Fibroblast of gingiva (primary cell): ENCODE results near the gene LPP.

Source experiments
- DNase-seq: peaks from one replicate; pipeline ENCODE4 v3.0.0-alpha.2; 2011; ENCODE audit warnings: low read depth

Gene LPP

GRCh38 chr3:188220988-188221818, 67.2 kb downstream of the LPP start:
- peak; percentile 76 for DNase-seq

DNA sequence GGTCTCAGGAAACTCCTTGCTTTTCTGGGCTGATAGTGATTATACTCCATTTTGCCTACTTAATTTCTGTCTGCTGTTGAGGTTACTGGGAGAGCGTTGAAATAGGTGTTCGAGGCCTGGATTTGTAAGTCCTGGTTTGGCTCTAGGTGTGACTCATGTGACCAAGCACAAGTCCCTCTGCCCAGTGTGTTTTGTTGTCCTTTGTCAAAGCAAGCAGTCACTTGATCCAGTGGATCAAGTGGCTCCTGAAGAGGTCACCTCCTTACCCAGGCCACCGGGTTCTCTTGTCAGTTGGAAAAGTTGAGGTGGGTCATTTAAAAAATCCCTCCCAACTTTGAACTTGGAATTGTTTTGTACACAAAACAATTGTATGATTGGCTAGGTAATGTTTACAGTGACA, 70.0 kb downstream of the LPP start:
- DNase-seq = no peak

DNA sequence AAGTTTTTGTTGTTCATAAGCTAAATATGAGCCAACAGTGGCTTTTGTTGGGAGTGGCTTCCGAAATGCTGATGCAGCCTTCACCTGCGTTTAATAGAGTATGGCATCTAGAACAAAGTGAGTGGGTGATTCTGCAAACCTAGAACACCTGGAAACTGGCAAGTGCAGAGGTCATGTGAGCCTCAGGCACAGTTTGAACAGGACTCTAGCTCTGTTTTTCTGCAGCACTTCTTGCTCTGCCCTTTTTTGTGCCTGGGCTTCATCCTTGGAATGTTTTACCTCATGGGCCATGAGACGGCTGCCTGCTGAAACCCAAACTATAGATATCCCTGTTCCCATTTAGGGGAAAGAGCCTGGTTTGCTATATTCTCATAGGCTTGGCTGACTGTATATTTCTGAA, 73.5 kb downstream of the LPP start:
- no peak for DNase-seq

DNA sequence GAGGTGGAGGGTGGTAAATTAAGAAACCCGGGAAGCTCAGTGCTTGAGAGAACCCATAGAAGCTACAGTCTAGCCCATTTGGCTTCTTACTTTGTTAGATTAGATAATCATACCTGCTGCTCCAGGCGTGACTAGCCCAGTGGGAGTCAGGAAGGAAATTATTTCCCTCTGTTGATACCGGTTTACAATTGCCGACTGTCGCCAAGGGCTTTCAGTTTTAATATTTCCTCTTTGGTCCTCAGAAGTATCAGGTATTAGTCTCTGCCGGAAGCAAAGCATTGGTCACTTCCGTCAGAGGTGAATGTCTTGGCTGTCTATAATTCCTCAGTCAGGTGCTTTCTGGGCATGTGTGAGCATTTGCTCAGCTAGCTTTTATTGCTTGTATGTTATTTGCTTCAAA, 75.2 kb downstream of the LPP start:
- DNase-seq = no peak

GRCh38 chr3:188229726-188230125, 75.8 kb downstream of the LPP start:
- DNase-seq = no peak

DNA sequence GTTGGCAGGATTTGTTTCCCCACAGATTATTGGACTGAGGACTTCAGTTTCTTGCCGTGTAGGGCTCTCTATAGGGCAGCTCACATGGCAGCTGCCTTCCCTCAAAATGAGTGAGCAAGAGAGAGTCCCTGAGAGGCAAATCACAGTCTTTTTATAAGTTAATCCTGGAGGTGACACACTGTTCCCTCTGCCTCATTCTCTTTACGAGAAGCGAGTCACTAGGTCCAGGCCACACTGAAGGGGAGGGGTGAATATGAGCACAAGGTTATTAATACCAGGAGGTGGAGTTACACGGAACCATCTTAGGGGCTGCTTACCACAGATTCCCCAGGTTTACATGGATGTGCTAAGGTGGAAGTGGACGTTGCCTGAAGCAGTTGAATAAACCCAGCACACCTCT, 77.0 kb downstream of the LPP start:
- no peak for DNase-seq

DNA sequence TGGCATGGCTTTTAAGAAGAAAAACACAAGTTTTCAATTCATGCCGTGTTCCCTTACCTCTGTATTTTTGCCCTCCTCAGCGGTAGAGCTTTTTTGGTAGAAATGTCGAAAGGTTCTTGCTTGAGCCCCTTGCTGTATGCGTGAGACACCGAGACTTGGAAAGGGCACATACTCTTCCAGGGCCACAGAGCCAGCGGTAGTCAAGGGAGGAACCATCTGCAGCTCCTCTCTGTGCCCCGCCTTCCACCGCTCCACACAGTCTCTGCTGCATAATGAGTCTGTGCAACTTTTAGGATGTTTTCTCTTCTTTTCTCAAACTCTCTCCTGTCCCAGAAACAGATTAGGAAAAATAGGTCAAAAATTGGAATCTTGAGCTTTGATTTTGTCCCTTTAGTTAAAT, 77.5 kb downstream of the LPP start:
- no peak for DNase-seq

- no peak for DNase-seq
Observed at GRCh38 chr3:188232656-188233055, 78.7 kb downstream of the LPP start.

- DNase-seq = no peak
Observed at GRCh38 chr3:188233320-188233719, 79.4 kb downstream of the LPP start.

- no peak for DNase-seq
Observed at GRCh38 chr3:188234132-188234531, 80.2 kb downstream of the LPP start.

GRCh38 chr3:188236271-188236670, 82.3 kb downstream of the LPP start:
- DNase-seq = no peak

- DNase-seq = no peak
Observed at GRCh38 chr3:188239035-188239434, 85.1 kb downstream of the LPP start.

DNA sequence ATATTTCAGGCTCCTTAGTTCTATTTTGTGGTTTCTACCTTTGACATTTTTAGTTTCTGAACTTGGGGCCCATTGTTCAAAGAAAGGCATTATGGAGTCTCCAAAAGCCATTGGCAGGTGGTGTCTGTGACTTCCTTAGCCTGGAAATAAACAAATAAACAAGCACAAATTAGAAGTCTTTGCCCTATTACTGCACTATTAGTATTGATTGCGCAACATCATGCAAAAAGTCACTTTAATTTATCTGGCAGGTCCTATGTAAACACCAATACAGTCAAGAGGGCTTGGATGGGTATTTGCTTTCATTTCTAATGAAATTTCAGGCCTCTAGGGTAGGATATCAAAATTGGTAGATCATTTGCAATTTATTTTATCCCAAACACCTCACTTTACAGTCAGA, 85.6 kb downstream of the LPP start:
- DNase-seq = peak; percentile 26

DNA sequence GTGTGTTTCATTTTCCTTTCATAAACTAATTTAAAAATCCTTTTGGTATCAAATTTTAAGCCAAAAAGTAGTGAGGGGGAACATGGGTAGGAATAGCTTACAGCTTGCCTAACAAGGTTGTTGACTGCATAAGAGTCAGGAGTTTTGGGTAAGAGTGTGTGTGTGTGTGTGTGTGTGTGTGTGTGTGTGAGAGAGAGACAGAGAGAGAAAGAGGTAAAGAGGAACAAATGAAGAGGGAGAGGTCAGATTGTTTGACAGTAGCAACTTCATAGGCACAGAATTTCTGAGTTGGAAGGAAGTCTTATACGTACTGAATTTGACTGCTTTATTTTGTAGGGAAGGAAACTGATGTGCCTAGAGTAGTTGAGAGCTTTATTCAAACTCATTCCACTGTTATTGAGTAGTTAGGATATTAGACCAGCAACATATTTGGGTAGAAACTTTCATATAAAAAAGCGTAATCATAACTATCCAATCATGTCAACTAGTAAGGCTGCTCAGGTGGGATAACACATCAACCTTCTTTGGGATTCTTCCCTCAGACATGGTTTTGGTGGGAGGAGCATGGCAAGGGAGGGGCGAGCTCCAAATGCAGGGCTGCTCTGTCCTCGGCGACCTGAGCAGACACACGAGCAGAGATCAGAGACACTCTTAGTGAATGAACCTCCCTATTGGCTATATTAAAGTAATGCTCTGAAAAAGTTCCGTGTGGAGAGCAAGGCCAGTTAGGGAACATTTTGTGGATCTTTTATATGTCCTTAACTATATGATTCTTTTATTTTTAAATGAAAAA, 86.4 kb downstream of the LPP start:
- DNase-seq = no peak

DNA sequence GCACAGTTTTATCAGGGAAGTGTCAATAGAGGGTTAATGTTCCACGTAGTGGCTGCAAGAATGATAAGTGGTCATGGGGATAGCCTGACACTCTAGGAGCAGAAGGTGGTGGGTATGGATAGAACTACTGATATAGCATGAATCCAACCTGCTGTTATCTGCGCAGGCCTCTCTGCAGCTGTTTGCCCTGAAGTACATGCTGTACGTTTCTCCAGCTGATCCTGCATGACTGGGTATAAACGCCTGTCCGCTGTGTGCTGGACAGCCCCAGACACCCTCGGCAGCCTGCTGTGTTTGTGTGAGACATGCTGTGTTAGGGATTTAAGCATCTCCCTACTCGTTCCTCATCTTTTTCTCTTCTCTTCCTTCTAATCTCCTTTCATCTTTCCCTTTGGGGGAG, 87.1 kb downstream of the LPP start:
- DNase-seq = no peak

DNA sequence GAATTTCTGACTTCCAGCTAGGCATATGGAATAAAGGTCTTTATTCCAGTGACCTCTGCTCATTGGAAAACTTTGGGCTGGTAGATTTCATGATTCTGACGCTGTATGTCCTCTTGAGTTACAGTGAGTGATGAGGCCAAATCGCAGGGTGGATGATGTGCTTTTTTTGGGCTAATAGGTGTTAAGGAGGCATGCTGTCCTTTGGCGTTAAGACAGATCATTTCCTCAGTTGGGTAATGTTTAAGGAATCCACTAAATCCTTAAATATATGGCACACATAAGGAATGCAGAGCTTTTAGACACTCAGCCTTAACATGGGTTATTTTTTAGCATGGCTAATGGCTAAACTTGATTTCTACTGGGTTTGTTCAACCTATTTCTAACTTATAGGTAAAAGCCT, 87.9 kb downstream of the LPP start:
- no peak for DNase-seq

DNA sequence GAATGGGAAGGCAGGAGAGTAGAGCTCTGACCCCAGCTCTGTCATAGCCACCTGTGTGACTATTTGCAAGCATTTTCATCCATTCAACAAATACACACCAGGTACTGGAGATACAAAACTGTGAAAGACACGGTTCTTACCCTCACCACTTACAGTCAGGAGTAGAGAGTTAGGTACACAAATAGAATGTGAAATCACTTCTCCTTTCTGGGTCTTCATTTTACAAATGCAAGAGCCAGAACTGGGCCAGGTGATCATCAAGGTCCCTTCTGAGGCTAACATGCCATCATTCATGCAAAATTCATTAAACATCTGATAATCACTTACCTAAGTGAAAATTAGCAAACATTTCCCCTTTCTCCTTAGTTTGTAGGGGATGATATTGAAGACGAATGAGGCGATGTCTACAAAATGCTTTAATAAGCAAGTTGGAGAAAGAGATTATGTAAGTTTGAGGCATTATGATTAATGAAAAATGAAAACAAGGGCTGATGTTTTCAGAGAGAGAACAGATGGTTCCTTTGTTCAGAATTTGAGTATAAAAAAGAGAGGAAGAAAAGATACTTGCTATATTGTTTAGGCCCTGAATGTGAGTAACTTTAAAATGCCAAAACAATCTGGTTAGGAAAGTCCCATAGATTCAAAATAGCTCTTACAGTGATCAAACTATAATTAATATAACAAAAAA, 88.6 kb downstream of the LPP start:
- DNase-seq = no peak

DNA sequence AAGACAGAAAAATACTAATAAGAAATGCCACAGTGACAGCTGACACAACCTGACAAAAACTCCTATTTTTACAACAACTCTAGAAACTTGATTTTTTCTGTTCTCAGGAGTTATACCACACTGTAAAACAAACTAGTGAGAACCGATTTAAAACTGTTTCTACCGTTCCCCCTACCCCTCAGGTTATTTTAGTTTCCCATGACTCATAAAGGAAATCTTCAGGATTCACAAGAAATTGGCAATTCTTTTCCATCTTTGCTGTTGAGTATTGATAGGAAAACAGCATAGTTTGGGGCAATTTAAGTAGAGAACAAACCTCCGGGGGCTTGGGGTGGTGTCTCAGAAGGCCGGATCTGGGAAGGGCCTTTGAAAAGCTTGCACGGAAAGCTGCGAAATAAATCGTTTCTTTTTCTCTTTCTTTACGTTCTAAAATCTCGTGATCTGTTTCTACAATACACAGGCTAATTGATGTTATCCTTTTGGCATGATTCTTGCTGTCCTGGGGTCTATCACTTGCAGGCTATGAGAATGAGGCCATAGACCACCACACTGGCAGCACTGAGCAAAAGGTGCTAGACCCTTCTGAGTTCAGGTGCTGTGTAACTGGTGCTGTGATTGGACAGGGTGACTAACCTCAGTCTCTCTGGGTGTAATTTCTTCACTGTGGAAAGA, 89.3 kb downstream of the LPP start:
- no peak for DNase-seq

DNA sequence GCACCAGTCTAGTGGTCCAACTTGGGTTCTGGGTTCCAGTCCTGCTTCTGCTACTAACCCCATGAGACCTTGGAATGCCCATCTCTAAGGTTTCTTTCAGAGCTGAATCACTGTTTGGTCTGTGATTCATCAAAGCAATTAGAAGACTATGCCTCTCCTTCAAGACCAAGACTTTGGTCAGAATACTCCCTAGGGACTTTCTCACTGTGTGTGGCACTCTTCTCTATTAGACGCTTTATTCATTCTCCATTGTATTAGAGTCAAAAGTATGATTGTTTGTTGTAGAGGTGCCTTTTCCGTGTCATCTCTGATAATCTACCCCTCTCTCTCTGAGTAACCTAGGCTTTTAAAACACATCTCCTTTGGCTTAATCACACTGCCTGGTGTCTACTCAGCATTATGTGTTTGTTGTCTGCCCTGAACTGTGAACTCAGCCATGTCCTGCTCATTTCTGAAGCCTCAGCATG, 90.5 kb downstream of the LPP start:
- DNase-seq = peak; percentile 62

DNA sequence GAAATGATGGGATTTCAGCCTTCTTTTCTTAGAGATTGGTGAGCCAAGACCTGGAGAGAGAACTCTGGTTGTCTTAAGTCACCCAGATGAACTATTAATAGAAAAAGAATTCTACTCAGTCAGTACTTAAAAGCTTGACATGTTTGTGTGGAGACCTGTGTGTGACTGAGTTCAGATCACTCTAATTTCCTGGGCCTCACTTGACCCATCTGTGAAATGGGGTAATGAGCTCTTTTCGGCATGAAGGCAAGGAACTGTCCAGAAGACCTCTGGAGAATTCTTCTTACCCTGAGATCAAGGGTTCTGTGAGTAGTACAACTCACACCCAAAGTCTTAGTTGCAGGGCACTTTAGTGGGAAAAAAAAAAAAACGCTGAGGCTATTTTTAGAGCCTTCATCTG, 92.9 kb downstream of the LPP start:
- no peak for DNase-seq

- DNase-seq = no peak
Observed at GRCh38 chr3:188248036-188248561, 94.1 kb downstream of the LPP start.
